ENCODE data around the gene BAG3.

BAG3 gene

GRCh38 chr10:119679480-119679829 lies 28.3 kb downstream of the BAG3 start:
- H3K27me3 ChIP-seq: no peaks in the 10 kb centered on the region
- H3K36me3 ChIP-seq: peaks cover 14% of the 10 kb centered on the region
- no peaks in the 10 kb centered on the region for H3K9me3 ChIP-seq
- TF ChIP-seq, protein P1, sequence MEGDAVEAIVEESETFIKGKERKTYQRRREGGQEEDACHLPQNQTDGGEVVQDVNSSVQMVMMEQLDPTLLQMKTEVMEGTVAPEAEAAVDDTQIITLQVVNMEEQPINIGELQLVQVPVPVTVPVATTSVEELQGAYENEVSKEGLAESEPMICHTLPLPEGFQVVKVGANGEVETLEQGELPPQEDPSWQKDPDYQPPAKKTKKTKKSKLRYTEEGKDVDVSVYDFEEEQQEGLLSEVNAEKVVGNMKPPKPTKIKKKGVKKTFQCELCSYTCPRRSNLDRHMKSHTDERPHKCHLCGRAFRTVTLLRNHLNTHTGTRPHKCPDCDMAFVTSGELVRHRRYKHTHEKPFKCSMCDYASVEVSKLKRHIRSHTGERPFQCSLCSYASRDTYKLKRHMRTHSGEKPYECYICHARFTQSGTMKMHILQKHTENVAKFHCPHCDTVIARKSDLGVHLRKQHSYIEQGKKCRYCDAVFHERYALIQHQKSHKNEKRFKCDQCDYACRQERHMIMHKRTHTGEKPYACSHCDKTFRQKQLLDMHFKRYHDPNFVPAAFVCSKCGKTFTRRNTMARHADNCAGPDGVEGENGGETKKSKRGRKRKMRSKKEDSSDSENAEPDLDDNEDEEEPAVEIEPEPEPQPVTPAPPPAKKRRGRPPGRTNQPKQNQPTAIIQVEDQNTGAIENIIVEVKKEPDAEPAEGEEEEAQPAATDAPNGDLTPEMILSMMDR (IDR thresholded peaks at IDR 0.05; ENCODE audit: low read depth, low read length): no peak
- no peaks in the 10 kb centered on the region for H3K4me1 ChIP-seq
- no peak overlapping the region for H3K4me3 ChIP-seq (ENCODE audit: low read depth, low read length)
- DNase-seq: no peak

DNA sequence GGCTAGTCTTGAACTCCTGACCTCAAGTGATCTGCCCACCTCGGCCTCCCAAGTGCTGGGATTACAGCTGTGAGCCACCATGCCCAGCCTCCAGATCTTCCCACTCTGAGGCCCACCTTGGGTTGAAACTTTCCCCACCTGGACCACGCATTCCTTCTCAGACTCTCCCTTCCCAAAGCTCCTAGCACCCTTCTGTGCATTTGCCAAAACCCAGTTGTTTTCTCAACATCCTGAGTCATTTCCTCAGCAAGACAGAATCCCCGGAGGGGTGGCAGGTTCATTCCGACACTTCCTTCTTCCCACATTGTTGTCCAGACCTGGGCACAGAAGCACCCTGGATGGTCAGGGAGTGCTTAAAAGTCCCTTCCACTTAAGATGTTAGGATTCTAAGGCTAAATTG lies 28.9 kb downstream of the BAG3 start:
- Histone ChIP-seq H3K4me1 (no peaks in the 10 kb centered on the region), H3K4me3 (ENCODE audit: low read depth, low read length) (no peak overlapping the region), H3K9me3 (no peaks in the 10 kb centered on the region), H3K27me3 (no peaks in the 10 kb centered on the region), H3K36me3 (peaks cover 13% of the 10 kb centered on the region)
- no peak for DNase-seq
- TF ChIP-seq, protein P1 (IDR thresholded peaks at IDR 0.05; ENCODE audit: low read depth, low read length): no peak

GRCh38 chr10:119680650-119681081 lies 29.5 kb downstream of the BAG3 start:
- H3K9me3 ChIP-seq: no peaks in the 10 kb centered on the region
- H3K27me3 ChIP-seq: no peaks in the 10 kb centered on the region
- no peak overlapping the region for H3K4me3 ChIP-seq (ENCODE audit: low read depth, low read length)
- TF ChIP-seq, protein P1 (IDR thresholded peaks at IDR 0.05; ENCODE audit: low read depth, low read length): no peak
- DNase-seq: no peak
- H3K36me3 ChIP-seq: peaks cover 13% of the 10 kb centered on the region
- H3K4me1 ChIP-seq: no peaks in the 10 kb centered on the region

DNA sequence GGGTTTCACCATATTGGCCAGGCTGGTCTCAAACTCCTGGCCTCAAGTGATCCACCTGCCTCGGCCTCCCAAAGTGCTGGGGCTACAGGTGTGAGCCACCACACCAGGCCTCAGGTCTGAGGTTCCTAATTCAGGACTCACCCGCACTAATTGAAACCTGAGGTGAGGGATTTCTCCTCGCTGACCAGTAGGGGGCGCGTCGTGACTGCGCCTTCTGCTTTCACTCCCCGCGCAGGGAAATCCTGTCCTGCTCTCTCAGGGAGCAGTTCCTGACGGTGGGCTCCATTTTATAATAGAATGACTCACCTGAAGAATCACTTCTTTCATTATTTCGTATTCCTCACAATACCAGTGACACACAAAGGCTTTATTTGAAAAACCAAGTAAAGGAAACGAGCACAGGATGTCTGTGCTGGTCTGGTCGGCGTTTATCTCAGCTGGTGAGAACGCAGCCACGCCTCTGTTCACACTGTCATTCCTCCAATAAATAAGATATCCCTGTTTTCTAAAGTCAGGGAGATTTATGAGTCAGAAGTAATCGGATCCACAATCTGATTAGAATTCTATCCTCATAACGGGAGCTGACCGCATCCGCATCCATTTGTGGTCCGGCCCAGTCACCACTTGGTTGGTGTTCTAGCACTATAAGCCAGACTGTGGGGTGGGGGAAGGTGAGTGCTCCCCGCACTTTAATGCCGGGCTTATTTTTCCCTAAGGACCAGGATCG lies 35.4 kb downstream of the BAG3 start:
- H3K9me3 ChIP-seq: no peaks in the 10 kb centered on the region
- no peaks in the 10 kb centered on the region for H3K27me3 ChIP-seq
- peaks cover 12% of the 10 kb centered on the region for H3K4me1 ChIP-seq
- TF ChIP-seq, protein P1 (IDR thresholded peaks at IDR 0.05; ENCODE audit: low read depth, low read length): peak; percentile 81
- H3K36me3 ChIP-seq: no peaks in the 10 kb centered on the region
- no peak overlapping the region for H3K4me3 ChIP-seq (ENCODE audit: low read depth, low read length)
- DNase-seq: peak; percentile 75

DNA sequence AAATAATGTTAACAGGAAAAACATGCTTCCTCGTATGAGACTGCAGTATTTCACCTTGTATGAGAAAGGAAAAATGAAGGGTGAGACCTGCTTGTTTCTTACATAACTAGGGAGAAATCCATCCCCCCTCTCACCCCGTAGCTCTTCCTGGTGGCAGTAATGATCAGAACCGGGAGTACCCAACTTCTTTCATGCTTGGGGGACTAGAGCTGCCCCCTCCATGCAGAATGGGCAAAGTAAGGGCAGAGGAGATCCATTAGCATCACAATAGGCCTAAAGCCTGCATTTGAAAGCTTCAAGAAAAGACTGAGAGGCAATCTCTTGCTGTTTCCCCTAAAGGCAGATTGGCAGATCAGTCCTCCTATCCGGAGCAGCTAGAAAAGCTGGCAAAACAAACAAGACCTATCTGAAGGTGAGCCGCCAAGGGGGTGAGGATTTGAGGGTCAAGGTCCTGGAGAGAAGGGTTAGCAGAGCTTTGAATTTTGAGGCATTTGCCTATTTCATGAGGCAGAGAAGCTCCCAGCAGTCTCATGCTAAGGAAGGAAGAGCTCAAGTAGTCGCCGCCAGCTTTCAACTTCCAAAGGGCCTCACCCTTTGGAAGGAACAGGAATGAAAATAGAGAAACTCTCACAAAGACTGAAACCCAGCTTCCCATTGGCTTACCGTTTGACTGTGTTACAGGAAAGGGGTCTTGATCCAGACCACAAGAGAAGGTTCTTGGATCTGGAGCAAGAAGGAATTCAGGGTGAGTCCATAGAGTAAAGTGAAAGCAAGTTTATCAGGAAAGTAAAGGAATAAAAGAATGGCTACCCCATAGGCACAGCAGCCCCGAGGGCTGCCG lies 36.2 kb downstream of the BAG3 start:
- no peak for DNase-seq
- TF ChIP-seq, protein P1 (IDR thresholded peaks at IDR 0.05; ENCODE audit: low read depth, low read length): no peak
- no peaks in the 10 kb centered on the region for H3K27me3 ChIP-seq
- H3K4me3 ChIP-seq (ENCODE audit: low read depth, low read length): no peak overlapping the region
- H3K4me1 ChIP-seq: peaks cover 12% of the 10 kb centered on the region
- no peaks in the 10 kb centered on the region for H3K9me3 ChIP-seq
- no peaks in the 10 kb centered on the region for H3K36me3 ChIP-seq

GRCh38 chr10:119688033-119688508 lies 36.9 kb downstream of the BAG3 start:
- TF ChIP-seq, protein P1 (IDR thresholded peaks at IDR 0.05; ENCODE audit: low read depth, low read length): peak; percentile 14; the same call in 1 of the 2 replicates
- Histone ChIP-seq H3K4me1 (peaks cover 12% of the 10 kb centered on the region), H3K27me3 (no peaks in the 10 kb centered on the region), H3K4me3 (ENCODE audit: low read depth, low read length) (no peak overlapping the region), H3K36me3 (no peaks in the 10 kb centered on the region), H3K9me3 (no peaks in the 10 kb centered on the region)
- peak; percentile 25 for DNase-seq

Measured in BE2C (cell line).